Neural cell (in vitro differentiated cells): ENCODE results near the gene NCKAP5L.
A peak's percentile ranks its signal among the peaks of the same experiment; 100 is the strongest.

Experiments
- EP300 ChIP-seq: fragments of 450-650 bp; conservative IDR thresholded peaks from 2 replicates; pipeline ENCODE4 v1.6.1; 2014; ENCODE audit warnings: antibody characterized with exemption, mild to moderate bottlenecking, moderate library complexity; ENCODE audit not compliant: poor library complexity, severe bottlenecking
- EZH2 ChIP-seq: fragments of 200-600, 300-800 bp; shearing (Covaris generic), sonication (generic); IDR thresholded peaks from 2 replicates; pipeline ENCODE4 v1.6.1; 2014; ENCODE audit warnings: antibody characterized with exemption, low read length, borderline replicate concordance, mild to moderate bottlenecking; ENCODE audit not compliant: insufficient read depth, poor library complexity, severe bottlenecking
- POLR2AphosphoS5 ChIP-seq: IDR thresholded peaks from 2 replicates; pipeline ENCODE4 v1.6.1; 2012
- REST ChIP-seq: IDR thresholded peaks from 2 replicates; pipeline ENCODE4 v1.6.1; 2012; ENCODE audit warnings: borderline replicate concordance
- TF ChIP-seq, protein P1 (sequence below): fragments of 450-650 bp; IDR thresholded peaks from 2 replicates; pipeline ENCODE4 v1.5.1; 2014; ENCODE audit warnings: antibody characterized with exemption, mild to moderate bottlenecking, moderate library complexity; ENCODE audit not compliant: poor library complexity, severe bottlenecking

DNA sequence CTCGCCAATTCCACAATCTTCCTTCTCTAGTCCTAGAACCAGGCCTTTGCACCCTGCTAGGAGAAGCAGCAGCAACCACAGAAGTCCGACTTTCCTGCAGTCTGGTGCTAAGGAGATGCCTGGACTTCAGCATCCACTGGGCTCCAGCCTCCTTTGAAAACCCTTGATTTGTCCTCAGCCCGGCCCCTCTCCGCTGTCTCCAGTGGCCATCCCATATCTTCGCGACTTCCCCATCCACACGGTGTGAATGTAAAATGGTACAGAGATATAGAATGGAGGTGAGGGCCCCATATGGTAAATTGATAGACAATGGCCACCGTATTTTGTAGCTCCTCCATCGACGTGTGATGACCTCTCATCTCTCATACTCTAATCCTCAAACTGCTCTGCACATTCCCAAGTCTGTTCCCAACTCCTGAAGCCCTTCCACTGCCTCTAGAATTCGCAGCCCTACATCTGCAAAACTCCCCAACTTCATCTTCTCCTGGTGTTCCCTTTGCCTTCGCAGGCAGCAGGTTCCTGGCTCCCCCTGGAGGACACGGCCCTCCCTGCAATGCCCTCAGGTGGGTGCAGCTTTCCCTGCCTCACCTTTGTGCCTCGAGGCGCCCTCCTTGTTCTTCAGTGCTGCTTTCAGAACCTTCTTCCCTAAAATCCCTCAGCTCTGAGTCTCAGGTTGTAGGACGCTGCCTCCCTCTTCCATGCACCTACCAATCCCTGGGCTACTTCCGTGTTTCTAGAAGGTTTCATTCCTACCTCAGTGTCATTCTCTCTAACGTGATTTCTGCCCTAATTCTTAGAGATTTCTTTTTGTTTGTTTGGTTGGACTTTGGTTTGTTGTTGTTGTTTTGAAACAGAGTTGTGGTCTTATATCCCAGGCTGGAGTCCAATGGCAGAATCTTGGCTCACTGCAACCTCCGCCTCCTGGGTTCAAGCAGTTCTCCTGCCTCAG, 50.1 kb downstream of the NCKAP5L start:
- TF ChIP-seq EZH2 (no peak), REST (no peak), POLR2AphosphoS5 (no peak), EP300 (no peak)
- TF ChIP-seq, protein P1, sequence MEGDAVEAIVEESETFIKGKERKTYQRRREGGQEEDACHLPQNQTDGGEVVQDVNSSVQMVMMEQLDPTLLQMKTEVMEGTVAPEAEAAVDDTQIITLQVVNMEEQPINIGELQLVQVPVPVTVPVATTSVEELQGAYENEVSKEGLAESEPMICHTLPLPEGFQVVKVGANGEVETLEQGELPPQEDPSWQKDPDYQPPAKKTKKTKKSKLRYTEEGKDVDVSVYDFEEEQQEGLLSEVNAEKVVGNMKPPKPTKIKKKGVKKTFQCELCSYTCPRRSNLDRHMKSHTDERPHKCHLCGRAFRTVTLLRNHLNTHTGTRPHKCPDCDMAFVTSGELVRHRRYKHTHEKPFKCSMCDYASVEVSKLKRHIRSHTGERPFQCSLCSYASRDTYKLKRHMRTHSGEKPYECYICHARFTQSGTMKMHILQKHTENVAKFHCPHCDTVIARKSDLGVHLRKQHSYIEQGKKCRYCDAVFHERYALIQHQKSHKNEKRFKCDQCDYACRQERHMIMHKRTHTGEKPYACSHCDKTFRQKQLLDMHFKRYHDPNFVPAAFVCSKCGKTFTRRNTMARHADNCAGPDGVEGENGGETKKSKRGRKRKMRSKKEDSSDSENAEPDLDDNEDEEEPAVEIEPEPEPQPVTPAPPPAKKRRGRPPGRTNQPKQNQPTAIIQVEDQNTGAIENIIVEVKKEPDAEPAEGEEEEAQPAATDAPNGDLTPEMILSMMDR, result peak; percentile 55
